Liver (tissue), 9 donors: ENCODE measurements around the gene CTLA4. TPM values are rescaled to one million over a fixed set of nuclear protein-coding genes. Genes with fewer than 3 reads are reported as not detected.
A peak's percentile ranks its signal among the peaks of the same experiment; 100 is the strongest.

Source experiments
- DNase-seq: peaks from one replicate; pipeline ENCODE4 v3.0.0-alpha.2; 2017; ENCODE audit warnings: low spot score
- H3K27ac ChIP-seq, 2 donors: one replicate each; pipeline ENCODE4 v1.7.0; 2013; ENCODE audit warnings: inconsistent platforms in 2 of 2, low read length in 2 of 2, control low read depth in 1 of 2, low read depth in 1 of 2, mild to moderate bottlenecking in 1 of 2
- H3K27me3 ChIP-seq, 4 donors: one replicate each; pipeline versions ENCODE4 v1.6.1 to v1.7.0; 2013; ENCODE audit warnings: low read length in 3 of 4, inconsistent platforms in 1 of 4, mild to moderate bottlenecking in 1 of 4, moderate library complexity in 1 of 4; ENCODE audit not compliant: control insufficient read depth in 4 of 4, insufficient read depth in 4 of 4
- H3K36me3 ChIP-seq, 4 donors: one replicate each; pipeline versions ENCODE4 v1.6.1 to v1.7.0; 2013; ENCODE audit warnings: low read length in 3 of 4, mild to moderate bottlenecking in 3 of 4, low read depth in 1 of 4, moderate library complexity in 1 of 4; ENCODE audit not compliant: control insufficient read depth in 4 of 4, insufficient read depth in 3 of 4
- H3K4me1 ChIP-seq, 4 donors: one replicate each; pipeline versions ENCODE4 v1.6.1 to v1.7.0; 2013; ENCODE audit warnings: low read length in 3 of 4, mild to moderate bottlenecking in 3 of 4, moderate library complexity in 1 of 4; ENCODE audit not compliant: control insufficient read depth in 4 of 4, insufficient read depth in 4 of 4
- H3K4me3 ChIP-seq, 3 donors: one replicate each; pipeline versions ENCODE4 v1.6.1 to v1.7.0; 2013; ENCODE audit warnings: low read length in 3 of 3, control low read depth in 1 of 3, low read depth in 1 of 3, mild to moderate bottlenecking in 1 of 3
- H3K9ac ChIP-seq, 2 donors: one replicate each; pipeline ENCODE4 v1.7.0; 2013; ENCODE audit warnings: low read length in 2 of 2, mild to moderate bottlenecking in 2 of 2, moderate library complexity in 2 of 2, control low read depth in 1 of 2, low read depth in 1 of 2
- H3K9me3 ChIP-seq, 4 donors: one replicate each; pipeline versions ENCODE4 v1.6.1 to v1.7.0; 2013; ENCODE audit warnings: low read length in 3 of 4; ENCODE audit not compliant: control insufficient read depth in 4 of 4
- ATF3 ChIP-seq: IDR thresholded peaks from 2 replicates; pipeline ENCODE4 v1.6.1; 2016; ENCODE audit warnings: antibody characterized with exemption
- CTCF ChIP-seq: fragments of 150-350 bp; IDR thresholded peaks from 2 replicates; pipeline ENCODE4 v1.5.1; 2017; ENCODE audit warnings: improper control_type of control experiment, low read depth, low read length; ENCODE audit not compliant: missing input control
- EGR1 ChIP-seq, 2 donors: IDR thresholded peaks; 2 replicates each; pipeline ENCODE4 v1.6.1; 2016 to 2018; ENCODE audit warnings: antibody characterized with exemption in 2 of 2, low read depth in 2 of 2
- FOXA1 ChIP-seq: IDR thresholded peaks from 2 replicates; pipeline ENCODE4 v1.6.1; 2016; ENCODE audit warnings: antibody characterized with exemption
- FOXA2 ChIP-seq: IDR thresholded peaks from 2 replicates; pipeline ENCODE4 v1.6.1; 2016; ENCODE audit warnings: antibody characterized with exemption
- GABPA ChIP-seq, 2 donors: IDR thresholded peaks in 1 of 2; conservative IDR thresholded peaks in 1 of 2; 2 replicates each; pipeline ENCODE4 v1.6.1; 2016; ENCODE audit warnings: antibody characterized with exemption in 2 of 2, mild to moderate bottlenecking in 1 of 2, moderate library complexity in 1 of 2
- HNF4A ChIP-seq, 2 donors: conservative IDR thresholded peaks; 2 replicates each; pipeline ENCODE4 v1.6.1; 2016; ENCODE audit warnings: antibody characterized with exemption in 2 of 2, mild to moderate bottlenecking in 2 of 2
- HNF4G ChIP-seq: IDR thresholded peaks from 2 replicates; pipeline ENCODE4 v1.6.1; 2016; ENCODE audit warnings: antibody characterized with exemption
- JUND ChIP-seq, 2 donors: IDR thresholded peaks; 2 replicates each; pipeline ENCODE4 v1.6.1; 2016; ENCODE audit warnings: antibody characterized with exemption in 2 of 2
- MAX ChIP-seq: IDR thresholded peaks from 2 replicates; pipeline ENCODE4 v1.6.1; 2016; ENCODE audit warnings: antibody characterized with exemption
- NR2F2 ChIP-seq: IDR thresholded peaks from 2 replicates; pipeline ENCODE4 v1.6.1; 2016; ENCODE audit warnings: antibody characterized with exemption
- RAD21 ChIP-seq, 2 donors: IDR thresholded peaks; 2 replicates each; pipeline ENCODE4 v1.6.1; 2016; ENCODE audit warnings: antibody characterized with exemption in 2 of 2, mild to moderate bottlenecking in 2 of 2
- REST ChIP-seq: IDR thresholded peaks from 2 replicates; pipeline ENCODE4 v1.6.1; 2016; ENCODE audit warnings: antibody characterized with exemption, mild to moderate bottlenecking
- RXRA ChIP-seq, 2 donors: IDR thresholded peaks; 2 replicates each; pipeline ENCODE4 v1.6.1; 2017 to 2018; ENCODE audit warnings: antibody characterized with exemption in 2 of 2, mild to moderate bottlenecking in 1 of 2
- SP1 ChIP-seq: IDR thresholded peaks from 2 replicates; pipeline ENCODE4 v1.6.1; 2018; ENCODE audit warnings: antibody characterized with exemption, mild to moderate bottlenecking
- TAF1 ChIP-seq: conservative IDR thresholded peaks from 2 replicates; pipeline ENCODE4 v1.6.1; 2016; ENCODE audit warnings: antibody characterized with exemption, mild to moderate bottlenecking
- YY1 ChIP-seq: IDR thresholded peaks from 2 replicates; pipeline ENCODE4 v1.6.1; 2016; ENCODE audit warnings: antibody characterized with exemption, mild to moderate bottlenecking
- WGBS: extraction: QIAGEN DNeasy Blood & Tissue Kit; methylation state at CpG from one replicate; pipeline ENCODE4 v1.1.7; 2013; 5-methylcytosine and 5-hydroxymethylcytosine counted together
- polyA plus RNA-seq, 2 donors: library from polyadenylated mRNA; stranded (reverse) in 1 of 2; unstranded in 1 of 2; fragments of 200-250 nt in 1 of 2; fragments of >200 nt in 1 of 2; fragmentation: Nextera tagmentation in 1 of 2; extraction: Ambion mirVana in 1 of 2; gene quantifications; one replicate each; pipeline versions ENCODE4 v1.2.1 to v1.2.3, GENCODE V29; 2013 to 2015
- total RNA-seq, 2 donors: library from RNA; depleted of rRNA; stranded (reverse); fragments of >200 nt; gene quantifications; one replicate each; pipeline ENCODE4 v1.2.3, GENCODE V29; 2014
- TF ChIP-seq, protein P1 (sequence below): IDR thresholded peaks from 2 replicates; pipeline ENCODE4 v1.6.1; 2016; ENCODE audit warnings: antibody characterized with exemption
- donor health status: healthy.
- donor health status: healthy.
- donor health status: healthy.
- donor health status: healthy.
- donor health status: healthy.

Gene CTLA4
- total and polyA plus RNA-seq, 4 donors = 0.17 TPM; not detected in 3

DNA sequence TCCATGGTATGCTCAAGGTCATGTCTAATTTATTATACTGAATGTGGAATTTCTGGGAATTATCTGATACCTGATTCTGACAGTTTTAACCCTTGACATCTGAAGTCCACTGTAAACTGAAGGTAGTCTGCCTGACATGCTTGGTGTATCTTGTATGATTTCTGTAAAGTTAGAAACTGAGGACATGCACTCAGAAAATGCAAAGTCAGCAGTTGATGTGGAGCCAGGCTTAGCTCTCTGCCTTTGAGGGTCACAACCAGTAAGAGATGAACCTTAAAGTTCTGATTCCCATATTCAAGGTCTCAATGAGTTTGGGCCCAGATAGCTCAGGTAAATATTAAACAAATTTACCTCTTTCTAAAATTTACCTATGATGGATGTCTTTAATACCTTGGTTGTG, 12.3 kb upstream of the CTLA4 start:
- Histone ChIP-seq H3K9ac (no peak overlapping the region), H3K9me3 (no peaks in the 10 kb centered on the region), H3K4me3 (no peak overlapping the region), H3K36me3 (no peaks in the 10 kb centered on the region), H3K27me3 (no peaks in the 10 kb centered on the region), H3K27ac (no peak overlapping the region), H3K4me1 (no peaks in the 10 kb centered on the region)
- no peak for DNase-seq
- TF ChIP-seq REST (no peak), ATF3 (no peak), YY1 (no peak), NR2F2 (no peak), JUND (IDR thresholded peaks at IDR 0.05) (no peak), RAD21 (IDR thresholded peaks at IDR 0.05) (no peak), MAX (no peak), FOXA2 (no peak), GABPA (IDR thresholded peaks at IDR 0.05 in 1 of 2, conservative IDR thresholded peaks at IDR 0.05 in 1 of 2) (no peak), CTCF (no peak), TAF1 (no peak), EGR1 (IDR thresholded peaks at IDR 0.05; ENCODE audit: low read depth in 2 of 2) (no peak), HNF4A (conservative IDR thresholded peaks at IDR 0.05) (no peak), SP1 (no peak), FOXA1 (no peak), HNF4G (no peak), RXRA (IDR thresholded peaks at IDR 0.05) (no peak)
- TF ChIP-seq, protein P1, sequence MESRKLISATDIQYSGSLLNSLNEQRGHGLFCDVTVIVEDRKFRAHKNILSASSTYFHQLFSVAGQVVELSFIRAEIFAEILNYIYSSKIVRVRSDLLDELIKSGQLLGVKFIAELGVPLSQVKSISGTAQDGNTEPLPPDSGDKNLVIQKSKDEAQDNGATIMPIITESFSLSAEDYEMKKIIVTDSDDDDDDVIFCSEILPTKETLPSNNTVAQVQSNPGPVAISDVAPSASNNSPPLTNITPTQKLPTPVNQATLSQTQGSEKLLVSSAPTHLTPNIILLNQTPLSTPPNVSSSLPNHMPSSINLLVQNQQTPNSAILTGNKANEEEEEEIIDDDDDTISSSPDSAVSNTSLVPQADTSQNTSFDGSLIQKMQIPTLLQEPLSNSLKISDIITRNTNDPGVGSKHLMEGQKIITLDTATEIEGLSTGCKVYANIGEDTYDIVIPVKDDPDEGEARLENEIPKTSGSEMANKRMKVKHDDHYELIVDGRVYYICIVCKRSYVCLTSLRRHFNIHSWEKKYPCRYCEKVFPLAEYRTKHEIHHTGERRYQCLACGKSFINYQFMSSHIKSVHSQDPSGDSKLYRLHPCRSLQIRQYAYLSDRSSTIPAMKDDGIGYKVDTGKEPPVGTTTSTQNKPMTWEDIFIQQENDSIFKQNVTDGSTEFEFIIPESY = no peak

GRCh38 chr2:203857656-203858055, 9.9 kb upstream of the CTLA4 start:
- no peaks in the 10 kb centered on the region for H3K9me3 ChIP-seq
- no peak overlapping the region for H3K9ac ChIP-seq
- WGBS = 49% methylated on average over 2 of the region's 2 CpGs
- H3K4me3 ChIP-seq = no peak overlapping the region
- peak; percentile 21 for TF ChIP-seq MAX
- TF ChIP-seq FOXA2 = no peak
- no peaks in the 10 kb centered on the region for H3K4me1 ChIP-seq
- H3K27me3 ChIP-seq = no peaks in the 10 kb centered on the region
- no peaks in the 10 kb centered on the region for H3K36me3 ChIP-seq
- no peak for DNase-seq
- H3K27ac ChIP-seq = no peak overlapping the region
